GM12878 (cell line): ENCODE data around the gene MEGF9. TPM values are rescaled to one million over a fixed set of nuclear protein-coding genes. Genes with fewer than 3 reads are reported as not detected.
"Not testable (repeated sequence)": the region's sequence is repeated elsewhere in the genome, so short reads cannot be mapped to it uniquely, and the experiment has no call there.

Experiments used
- ATAC-seq: fragments of 200-7000 bp; cut with Tn5 transposase; 3 replicates; pipeline ENCODE4 v1.9.1; 2020; ENCODE audit warnings: mild to moderate bottlenecking, moderate library complexity
- BruUV-seq: library from RNA; stranded (reverse); fragments of 400-500 nt; replicated peaks from 2 replicates; lab custom pipeline; 2021; lab: Mats Ljungman, UMichigan
- CTCF ChIA-PET: fragments of 300-600 bp; sonication (Branson Sonifier 250); formaldehyde crosslinking; extraction: SDS; loops from one replicate; lab custom pipeline; 2021; ENCODE audit warnings: inconsistent platforms; lab: Yijun Ruan, JAX
- POLR2A ChIA-PET: fragments of 350-600 bp; formaldehyde crosslinking; extraction: SDS; loops from one replicate; lab custom pipeline; 2021; ENCODE audit warnings: inconsistent platforms; lab: Charles Lee
- RAD21 ChIA-PET: fragments of 300-600 bp; sonication (Branson Sonifier 250); formaldehyde crosslinking; loops from one replicate; lab custom pipeline; 2023; ENCODE audit warnings: antibody characterized with exemption; ENCODE audit not compliant: unreplicated experiment; lab: Charles Lee
- SMC1A ChIA-PET: fragments of 300-600 bp; sonication (Branson Sonifier 250); formaldehyde crosslinking; loops from one replicate; lab custom pipeline; 2023; ENCODE audit not compliant: unreplicated experiment, uncharacterized antibody; lab: Charles Lee
- DNase-seq: peaks from one replicate; pipeline ENCODE4 v3.0.0-alpha.2; 2011; ENCODE audit warnings: low read depth, low spot score
- FAIRE-seq: peaks from 3 replicates; lab custom pipeline; 2011; peaks lifted over from hg19 to GRCh38; lab: Jason Lieb, UNC
- H2AFZ ChIP-seq: 2 replicates; pipeline ENCODE4 v1.6.0; 2011; ENCODE audit warnings: low read depth, low read length, control low read depth; ENCODE audit not compliant: control insufficient read depth
- H3K27ac ChIP-seq: 2 replicates; pipeline ENCODE4 v1.5.1; 2011; ENCODE audit warnings: control low read depth; ENCODE audit not compliant: control insufficient read depth, insufficient read depth
- H3K27me3 ChIP-seq, 2 experiments: replicated peaks in 1 of 2; 2 replicates each; pipeline versions ENCODE4 v1.6.0 to v1.6.1; 2011; ENCODE audit warnings: low read length in 1 of 2; ENCODE audit not compliant: control insufficient read depth in 2 of 2, insufficient read depth in 2 of 2
- H3K36me3 ChIP-seq, 2 experiments: 2 replicates each; pipeline ENCODE4 v1.5.1; 2011; ENCODE audit warnings: low read length in 1 of 2; ENCODE audit not compliant: control insufficient read depth in 2 of 2, insufficient read depth in 2 of 2
- H3K4me1 ChIP-seq: 2 replicates; pipeline ENCODE4 v1.6.1; 2011; ENCODE audit warnings: mild to moderate bottlenecking, low read length, moderate library complexity, mixed read lengths; ENCODE audit not compliant: control insufficient read depth, insufficient read depth
- H3K4me2 ChIP-seq: 2 replicates; pipeline ENCODE4 v1.6.0; 2011; ENCODE audit warnings: control low read depth; ENCODE audit not compliant: control insufficient read depth, insufficient read depth
- H3K4me3 ChIP-seq: fragments of 200-600 bp; sonication (generic); 2 replicates; pipeline ENCODE4 v1.5.1; 2016
- H3K79me2 ChIP-seq: 2 replicates; pipeline ENCODE4 v1.6.0; 2011; ENCODE audit warnings: low read length; ENCODE audit not compliant: control insufficient read depth, insufficient read depth
- H3K9ac ChIP-seq: 2 replicates; pipeline ENCODE4 v1.8.0; 2011; ENCODE audit warnings: low read length, control low read depth, mixed read lengths; ENCODE audit not compliant: control insufficient read depth, insufficient read depth
- H3K9me3 ChIP-seq: replicated peaks from 3 replicates; pipeline ENCODE4 v1.5.1; 2011; ENCODE audit warnings: mild to moderate bottlenecking, low read length; ENCODE audit not compliant: control insufficient read depth, insufficient read depth
- H4K20me1 ChIP-seq: 2 replicates; pipeline ENCODE4 v1.6.0; 2011; ENCODE audit not compliant: control insufficient read depth, insufficient read depth
- CHD2 ChIP-seq: IDR thresholded peaks from 2 replicates; pipeline ENCODE4 v1.6.1; 2011; ENCODE audit warnings: low read depth, low read length, improper control_type of control experiment, borderline replicate concordance
- FOXK2 ChIP-seq: fragments of 450-650 bp; IDR thresholded peaks from 2 replicates; pipeline ENCODE4 v1.6.1; 2017; ENCODE audit warnings: mild to moderate bottlenecking, moderate library complexity
- MLLT1 ChIP-seq: fragments of 450-650 bp; IDR thresholded peaks from 2 replicates; pipeline ENCODE4 v1.6.1; 2016; ENCODE audit warnings: mild to moderate bottlenecking
- MYB ChIP-seq: fragments of 150-350 bp; IDR thresholded peaks from 2 replicates; pipeline ENCODE4 v1.6.1; 2014; ENCODE audit warnings: mild to moderate bottlenecking, low read depth, low read length, borderline replicate concordance
- NKRF ChIP-seq: fragments of 450-650 bp; conservative IDR thresholded peaks from 2 replicates; pipeline ENCODE4 v1.6.1; 2017; ENCODE audit warnings: mild to moderate bottlenecking, moderate library complexity
- SMAD5 ChIP-seq: IDR thresholded peaks from 2 replicates; pipeline ENCODE4 v1.6.1; 2016; ENCODE audit warnings: antibody characterized with exemption, low read depth
- WGBS: methylation state at CpG from one replicate; pipeline ENCODE4 v1.1.6; 2016; ENCODE audit warnings: low lambda C conversion rate; ENCODE audit not compliant: insufficient replicate concordance, insufficient coverage; ENCODE audit errors: missing lambda C conversion rate; 5-methylcytosine and 5-hydroxymethylcytosine counted together
- in situ Hi-C: fragments of 300-500 bp; cut with MboI; formaldehyde crosslinking; loops from 9 replicates; pipeline ENCODE4 v1.14.3; 2018; ENCODE audit warnings: mixed read lengths
- intact Hi-C: fragments of 100-400 bp; cut with micrococcal nuclease; formaldehyde crosslinking; loops from one replicate; pipeline ENCODE4 v1.14.2; 2022; ENCODE audit not compliant: unreplicated experiment
- polyA plus RNA-seq, 11 experiments: library from polyadenylated mRNA; depleted of rRNA in 4 of 11; unstranded in 6 of 11; stranded (reverse) in 5 of 11; fragments of >200 nt; fragmentation: Nextera tagmentation in 4 of 11; fragmentation: Illumina TruSeq in 1 of 11; extraction: Ambion mirVana in 4 of 11; extraction: Trizol in 1 of 11; gene quantifications; 1 replicate in 1 of 11; 2 replicates in 10 of 11; pipeline versions ENCODE4 v1.2.1 to v1.2.3, GENCODE V29; 2011 to 2016; ENCODE audit warnings: inconsistent platforms in 2 of 11, missing spikeins in 2 of 11, low read depth in 1 of 11
- total RNA-seq, 4 experiments: library from RNA; depleted of rRNA in 3 of 4; stranded (reverse); fragments of >200 nt in 3 of 4; fragmentation: Illumina TruSeq in 1 of 4; extraction: Trizol in 1 of 4; gene quantifications; 2 replicates each; pipeline versions ENCODE4 v1.2.1 to v1.2.3, GENCODE V29; 2013 to 2021

Gene MEGF9
- total and polyA plus RNA-seq, 10 of the 15 experiments (the other 5 are each of a cell fraction or from before 2014, with no cell fraction given), result 0.71 to 5.1 (median 2.6) TPM

- in situ Hi-C loops, result no loop called here
- no peak overlapping the region for H3K4me3 ChIP-seq
- DNase-seq (no peak), FAIRE-seq (no peak), ATAC-seq (no peak)
- BruUV-seq, result no TSS peak
- ChIA-PET SMC1A (no interaction called here), CTCF (interaction anchor here (1.1 kb wide), 1 partner anchor 22 kb away, joined by 5 read pairs; no protein-coding TSS in a partner anchor), POLR2A (interaction anchor here (0.6 kb wide), 1 partner anchor 34 kb away, joined by 3 read pairs; no protein-coding TSS in a partner anchor), RAD21 (no interaction called here)
- no peak overlapping the region for H3K4me2 ChIP-seq
- intact Hi-C loops, result no loop called here
- H3K4me1 ChIP-seq, result no peaks in the 10 kb centered on the region
- no peaks in the 10 kb centered on the region for H3K36me3 ChIP-seq
- no peak overlapping the region for H3K27ac ChIP-seq
- H3K9ac ChIP-seq, result no peak overlapping the region
- H3K9me3 ChIP-seq, result no peaks in the 10 kb centered on the region
- no peaks in the 10 kb centered on the region for H3K27me3 ChIP-seq
- no peak overlapping the region for H2AFZ ChIP-seq
- no peaks in the 10 kb centered on the region for H3K79me2 ChIP-seq
- 99% methylated on average over 3 of the region's 3 CpGs for WGBS
- H4K20me1 ChIP-seq, result no peaks in the 10 kb centered on the region
- TF ChIP-seq FOXK2, result no peak
- no peak for TF ChIP-seq CHD2
- TF ChIP-seq SMAD5, result no peak
- no peak for TF ChIP-seq NKRF
- no peak for TF ChIP-seq MYB
- no peak for TF ChIP-seq MLLT1
Measured at GRCh38 chr9:120642129-120642770, 72.0 kb downstream of the MEGF9 start.

GRCh38 chr9:120640874-120641273 is 73.4 kb downstream of the MEGF9 start:
- H2AFZ ChIP-seq, H3K27ac ChIP-seq, intact Hi-C loops, FAIRE-seq, DNase-seq, H4K20me1 ChIP-seq, H3K9me3 ChIP-seq, in situ Hi-C loops, SMC1A ChIA-PET, BruUV-seq, H3K4me2 ChIP-seq, CTCF ChIA-PET, H3K4me3 ChIP-seq, H3K36me3 ChIP-seq, H3K27me3 ChIP-seq, H3K79me2 ChIP-seq, ATAC-seq, RAD21 ChIA-PET, POLR2A ChIA-PET, H3K4me1 ChIP-seq, H3K9ac ChIP-seq: not testable (repeated sequence)
- 94% methylated on average over 1 of the region's 1 CpG for WGBS
